H1 (cell line): ENCODE data around the gene WASHC4. TPM values are rescaled to one million over a fixed set of nuclear protein-coding genes. Genes with fewer than 3 reads are reported as not detected.

Experiments
- ASH2L ChIP-seq: fragments of 200-600, 300-600 bp; sonication (generic); IDR thresholded peaks from one replicate; pipeline ENCODE4 v1.7.1; 2017; ENCODE audit warnings: low read length
- USF2 ChIP-seq: IDR thresholded peaks from 2 replicates; pipeline ENCODE4 v1.6.1; 2011; ENCODE audit warnings: low read length, improper control_type of control experiment
- polyA plus RNA-seq, 7 experiments: library from polyadenylated mRNA; depleted of rRNA in 3 of 7; stranded (reverse) in 5 of 7; unstranded in 2 of 7; fragments of >200 nt in 5 of 7; fragments of 200-250 nt in 2 of 7; gene quantifications; 1 replicate in 5 of 7; 2 replicates in 1 of 7; 4 replicates in 1 of 7; pipeline versions ENCODE4 v1.2.1 to v1.2.3, GENCODE V29; 2011 to 2013; ENCODE audit warnings: missing spikeins in 2 of 7, mixed read lengths in 2 of 7
- total RNA-seq: library from RNA; stranded (reverse); fragmentation: NEBNext Ultra II Directional; extraction: Animal tissue kit (Norgen Biotek cat#: 25700); gene quantifications from 2 replicates; pipeline ENCODE4 v1.2.1, GENCODE V29; 2021

The WASHC4 gene
- total and polyA plus RNA-seq, 2 of the 8 experiments (the other 6 are each of a cell fraction or from before 2014, with no cell fraction given), result 13.0 to 38.5 TPM

- TF ChIP-seq ASH2L, result no peak
- TF ChIP-seq USF2, result no peak
Measured at GRCh38 chr12:105167346-105167745, 59.8 kb downstream of the WASHC4 start (continued).
